HG03097 (cell line): ENCODE measurements around the gene COPS6.

Experiments used
- ATAC-seq: cut with Tn5 transposase; IDR thresholded peaks from one replicate; pipeline ENCODE4 v1.9.1; 2021; ENCODE audit not compliant: unreplicated experiment, low FRiP score

The COPS6 gene

DNA sequence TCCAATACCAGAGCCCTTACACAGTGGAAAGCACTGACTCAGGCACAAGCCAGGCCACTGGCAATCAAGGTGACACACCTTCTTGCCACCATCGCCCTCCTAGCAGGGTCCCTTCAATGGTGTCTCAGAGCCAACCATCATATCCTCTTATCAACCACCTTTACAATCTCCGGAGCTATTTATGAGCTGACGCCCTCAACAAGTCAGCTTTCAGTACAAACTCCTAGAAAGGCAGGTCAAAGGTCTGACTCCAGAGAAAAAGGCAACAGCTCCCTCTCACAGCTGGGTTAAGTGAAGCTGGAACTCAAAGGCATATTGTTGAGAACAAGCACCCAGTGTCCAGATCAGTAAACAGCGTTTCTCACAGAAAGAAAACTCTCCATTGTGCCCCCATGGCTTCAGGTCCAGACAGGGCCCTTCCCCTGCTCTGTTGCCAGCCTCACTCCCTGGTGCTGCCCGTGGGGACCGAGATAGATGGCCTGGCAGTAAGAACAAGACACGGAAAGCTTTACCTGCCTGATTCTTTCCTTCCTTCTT lies 9.7 kb upstream of the COPS6 start:
- ATAC-seq, result no peak

DNA sequence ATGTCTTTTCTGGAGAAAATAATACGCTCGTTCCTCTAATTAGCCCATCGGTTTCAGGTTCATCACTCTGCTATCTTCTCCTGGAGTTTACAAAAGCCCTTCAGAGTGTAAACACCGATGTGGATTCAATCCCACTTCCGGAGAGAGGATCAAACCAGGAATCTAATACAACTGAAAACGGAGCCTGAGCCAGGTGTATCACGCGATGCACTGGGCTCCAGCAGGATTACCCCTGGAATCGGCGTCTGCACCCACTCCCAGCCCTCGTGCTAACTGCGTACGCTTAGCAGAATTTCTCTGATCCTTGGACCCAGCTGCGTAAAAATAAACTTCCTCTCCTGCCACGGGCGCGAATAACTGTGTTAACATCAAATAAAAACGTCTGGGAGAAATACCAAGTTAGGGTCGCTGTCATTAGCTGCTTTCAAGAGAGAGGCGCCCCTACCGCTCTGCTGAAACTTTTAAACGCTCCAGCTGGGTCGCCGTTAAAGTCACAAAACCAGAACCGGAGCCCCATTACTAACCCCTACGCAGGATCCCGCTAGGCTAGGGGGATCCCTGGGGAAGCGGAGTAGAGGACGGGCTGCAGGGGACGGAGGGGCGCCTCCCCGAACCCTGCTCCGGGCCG lies 7.7 kb upstream of the COPS6 start:
- no peak for ATAC-seq

DNA sequence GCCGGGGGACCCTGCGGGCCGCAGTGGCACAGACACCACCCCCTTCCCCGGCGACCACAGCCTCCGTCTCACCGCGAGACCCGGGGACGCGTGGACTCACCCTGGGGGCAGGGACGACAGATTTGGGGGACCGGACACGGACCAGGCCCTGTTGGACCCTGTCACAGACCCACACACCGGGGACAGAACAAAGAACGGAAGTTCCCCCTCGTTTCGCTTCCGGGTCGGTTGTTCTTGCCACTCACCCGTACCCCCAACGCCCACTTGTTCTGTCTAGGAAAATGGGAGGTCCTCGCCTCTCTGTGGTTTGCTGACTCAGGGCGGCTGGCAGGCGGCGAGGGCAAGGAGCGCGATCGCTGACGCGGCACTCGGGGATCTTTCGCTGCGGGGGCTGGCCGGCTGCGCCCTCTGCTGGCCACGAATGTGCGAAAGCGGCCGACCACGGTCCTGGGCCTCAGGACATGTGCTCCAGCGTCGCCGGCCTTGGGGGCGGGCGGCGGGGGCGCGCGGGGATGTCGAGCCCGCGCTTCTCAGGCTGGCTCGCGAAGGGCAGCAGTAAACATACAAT lies 7.2 kb upstream of the COPS6 start, which contains the start of gene ZNF3:
ZNF3 (minus strand) TSS at position 189 of the 568 bp plus-strand sequence. CDS start 4,366 bp downstream, outside the sequence.
- peak; percentile 82 for ATAC-seq

DNA sequence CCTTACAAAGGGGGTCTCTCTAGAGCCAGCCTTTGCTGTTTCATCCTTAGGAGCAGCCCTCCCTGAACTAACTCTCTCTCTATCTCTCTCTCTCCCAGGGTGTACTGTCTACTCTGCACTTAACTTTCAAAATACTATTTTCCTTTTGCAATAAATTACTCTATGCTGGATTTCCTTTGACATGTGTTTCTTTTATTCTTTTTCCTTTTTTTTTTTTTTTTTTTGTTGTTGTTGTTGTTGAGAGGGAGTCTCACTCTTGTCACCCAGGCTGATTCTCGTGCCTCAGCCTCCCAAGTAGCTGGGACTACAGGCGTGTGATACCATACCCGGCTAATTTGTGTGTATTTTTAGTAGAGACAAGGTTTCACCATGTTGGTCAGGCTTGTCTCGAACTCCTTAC lies 5.8 kb upstream of the COPS6 start:
- ATAC-seq, result no peak

DNA sequence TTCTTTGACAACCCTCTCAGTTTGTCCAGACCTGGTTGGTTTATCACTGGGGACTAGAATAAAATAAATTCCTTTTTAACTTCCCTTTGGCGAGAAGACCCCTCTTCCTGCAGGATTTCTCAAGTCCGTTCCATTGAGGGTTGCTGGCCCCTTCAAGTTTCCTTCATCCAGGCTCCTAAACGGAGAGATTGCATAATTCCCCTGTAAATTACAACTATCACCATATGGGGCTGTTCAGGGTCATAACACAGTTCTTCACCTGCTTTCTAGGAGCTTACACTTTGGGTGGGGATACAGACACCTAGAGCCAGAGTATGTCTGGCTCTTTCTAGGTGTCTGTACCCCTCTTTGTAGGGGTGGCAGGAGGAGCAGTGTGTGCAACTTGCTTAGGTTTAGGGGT lies 3.3 kb upstream of the COPS6 start:
- ATAC-seq, result no peak

DNA sequence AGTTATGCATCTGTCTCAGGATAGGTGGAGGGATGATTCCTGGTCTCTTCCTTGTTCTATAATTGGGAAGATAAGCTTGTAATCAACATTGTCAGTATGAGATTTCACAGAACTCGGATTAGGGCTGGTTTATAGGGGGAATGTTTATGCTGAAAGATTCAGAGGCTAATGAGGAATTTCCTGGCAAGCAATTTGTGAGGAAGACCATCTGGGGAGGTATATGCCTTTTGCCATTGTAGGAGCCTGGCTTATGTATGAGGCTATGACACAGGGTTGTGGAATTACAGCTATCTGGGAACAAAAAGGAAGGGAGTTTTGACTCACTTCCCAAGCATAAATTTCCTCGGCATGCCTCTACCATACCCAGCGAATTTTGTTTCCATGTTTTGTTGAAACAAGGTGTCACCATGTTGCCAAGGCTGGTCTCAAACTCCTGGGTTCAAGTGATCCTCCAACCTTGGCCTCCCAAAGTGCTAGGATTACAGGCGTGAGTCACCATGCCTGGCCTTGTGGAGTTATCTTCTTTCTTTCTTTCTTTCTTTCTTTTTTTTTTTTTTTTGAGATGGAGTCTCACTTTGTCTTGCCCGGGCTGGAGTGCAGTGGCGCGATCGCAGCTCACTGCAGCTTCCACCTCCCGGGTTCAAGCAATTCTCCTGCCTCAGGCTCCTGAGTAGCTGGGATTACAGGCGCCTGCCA lies 1.6 kb upstream of the COPS6 start:
- no peak for ATAC-seq

DNA sequence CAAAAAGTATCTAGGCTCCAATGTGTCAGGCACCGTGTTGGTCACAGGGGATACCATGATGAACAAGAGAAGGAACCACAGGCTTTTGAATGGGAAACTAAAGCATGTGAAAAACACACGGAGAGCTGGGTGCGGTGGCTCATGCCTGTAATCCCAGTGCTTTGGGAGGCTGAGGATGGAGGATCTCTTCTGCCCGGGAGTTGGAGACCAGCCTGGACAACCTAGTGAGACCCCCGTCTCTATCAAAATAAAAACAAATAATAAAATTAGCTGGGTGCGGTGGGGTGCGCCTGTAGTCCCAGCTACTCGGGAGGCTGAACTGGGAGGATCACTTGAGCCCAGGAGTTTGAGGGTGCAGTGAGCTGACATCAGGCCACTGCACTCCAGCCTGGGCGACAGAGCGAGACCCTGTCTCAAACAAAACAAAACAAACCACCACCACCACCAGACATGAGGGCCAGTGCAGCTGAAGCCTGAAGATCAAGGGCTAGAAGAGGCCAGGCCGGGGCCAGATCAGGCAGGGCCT lies 611 bp upstream of the COPS6 start:
- ATAC-seq, result no peak

DNA sequence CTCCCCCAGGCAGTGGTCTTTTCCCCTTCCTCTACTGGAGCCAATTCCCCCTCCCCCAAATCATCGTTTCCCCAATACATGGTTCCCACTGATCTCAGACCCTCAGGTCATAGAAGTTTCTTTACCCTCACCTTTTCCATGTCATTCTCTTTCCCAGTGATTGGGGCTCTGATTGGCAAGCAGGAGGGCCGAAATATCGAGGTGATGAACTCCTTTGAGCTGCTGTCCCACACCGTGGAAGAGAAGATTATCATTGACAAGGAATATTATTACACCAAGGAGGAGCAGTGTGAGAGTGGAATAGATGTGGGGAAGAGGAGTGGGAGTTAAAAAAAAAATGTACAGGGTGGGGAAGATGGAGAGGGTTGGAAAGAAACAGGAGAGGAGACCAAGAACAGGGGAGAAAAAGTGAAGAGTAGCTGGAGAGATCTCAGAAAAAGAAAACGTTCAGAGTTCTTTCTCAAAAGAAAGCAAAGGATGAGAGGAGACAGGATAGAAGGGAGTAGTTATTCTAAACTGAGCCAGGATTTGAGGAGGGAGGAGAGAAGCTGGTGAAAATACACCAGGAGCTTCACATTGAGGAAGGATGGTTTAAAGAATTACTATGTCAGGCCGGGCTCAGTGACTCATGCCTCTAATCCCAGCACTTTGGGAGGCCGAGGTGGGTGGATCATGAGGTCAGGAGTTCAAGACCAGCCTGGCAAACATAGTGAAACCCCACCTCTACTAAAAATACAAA lies 858 bp downstream of the COPS6 start:
- ATAC-seq, result no peak

DNA sequence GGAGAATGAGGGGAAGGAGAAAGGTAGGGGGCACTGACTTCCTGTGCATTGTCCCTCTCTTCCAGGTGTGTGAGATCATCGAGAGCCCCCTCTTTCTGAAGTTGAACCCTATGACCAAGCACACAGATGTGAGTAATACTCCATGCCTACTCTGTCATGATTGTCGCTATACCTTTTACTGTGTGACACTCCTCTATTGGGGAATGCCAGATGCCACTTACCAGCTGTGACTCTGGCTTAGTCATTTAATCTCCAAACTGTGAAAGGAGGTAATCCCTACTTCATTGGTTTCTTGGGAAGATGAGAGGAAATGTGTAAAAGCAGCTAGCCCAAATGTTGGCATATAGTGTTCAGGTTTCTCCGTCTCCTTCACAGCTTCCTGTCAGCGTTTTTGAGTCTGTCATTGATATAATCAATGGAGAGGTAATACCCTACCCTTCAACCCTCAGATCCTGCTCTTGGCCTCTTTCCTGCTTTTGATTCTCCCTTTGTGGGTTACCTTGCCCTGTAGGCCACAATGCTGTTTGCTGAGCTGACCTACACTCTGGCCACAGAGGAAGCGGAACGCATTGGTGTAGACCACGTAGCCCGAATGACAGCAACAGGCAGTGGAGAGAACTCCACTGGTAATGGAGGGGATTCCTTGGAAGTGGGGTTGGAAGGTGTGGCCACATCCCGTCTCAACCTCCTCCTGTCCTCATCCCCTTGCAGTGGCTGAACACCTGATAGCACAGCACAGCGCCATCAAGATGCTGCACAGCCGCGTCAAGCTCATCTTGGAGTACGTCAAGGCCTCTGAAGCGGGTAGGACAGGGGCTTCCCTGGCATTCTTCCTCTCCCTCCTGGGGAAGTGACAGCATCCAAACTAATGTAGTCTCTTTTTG lies 2.0 kb downstream of the COPS6 start:
- no peak for ATAC-seq

DNA sequence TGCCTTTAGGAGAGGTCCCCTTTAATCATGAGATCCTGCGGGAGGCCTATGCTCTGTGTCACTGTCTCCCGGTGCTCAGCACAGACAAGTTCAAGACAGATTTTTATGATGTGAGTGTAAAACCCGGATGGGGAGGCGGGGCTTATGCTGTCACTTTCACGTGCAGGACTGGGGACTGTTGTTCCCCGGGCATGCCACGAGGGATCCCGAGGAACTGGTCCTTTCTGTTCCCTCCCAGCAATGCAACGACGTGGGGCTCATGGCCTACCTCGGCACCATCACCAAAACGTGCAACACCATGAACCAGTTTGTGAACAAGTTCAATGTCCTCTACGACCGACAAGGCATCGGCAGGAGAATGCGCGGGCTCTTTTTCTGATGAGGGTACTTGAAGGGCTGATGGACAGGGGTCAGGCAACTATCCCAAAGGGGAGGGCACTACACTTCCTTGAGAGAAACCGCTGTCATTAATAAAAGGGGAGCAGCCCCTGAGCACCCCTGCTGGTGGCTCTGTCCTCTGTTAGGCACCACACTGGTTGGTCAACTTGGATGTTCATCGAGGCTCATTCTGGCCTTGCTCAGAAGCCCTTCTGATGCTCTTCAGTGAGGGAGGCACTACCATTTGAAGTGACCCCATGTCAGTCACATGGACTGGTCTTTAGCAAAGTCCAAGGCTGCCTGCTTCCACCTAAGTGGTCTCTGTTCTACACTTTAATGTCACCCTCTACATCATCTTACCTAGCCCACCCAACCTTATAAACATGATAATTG lies 2.8 kb downstream of the COPS6 start:
- no peak for ATAC-seq

DNA sequence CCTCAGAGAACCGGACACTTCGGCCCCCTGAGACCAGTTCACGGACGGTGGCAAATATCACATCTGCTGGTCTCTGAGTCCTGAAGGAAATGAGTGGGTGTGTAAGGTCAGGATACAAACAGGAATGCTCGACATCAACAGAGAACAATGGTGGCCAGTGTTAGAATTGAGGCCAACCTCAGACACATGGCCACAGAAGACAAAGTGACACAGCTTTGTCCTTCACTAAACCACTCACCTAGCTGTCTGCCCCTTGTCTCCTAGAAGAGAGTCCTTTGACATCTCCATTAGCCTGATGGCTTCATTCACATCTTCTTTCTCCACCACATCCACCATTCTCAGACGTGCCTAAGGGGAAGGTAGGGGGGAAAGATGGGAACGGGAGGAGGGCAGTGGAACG lies 4.3 kb downstream of the COPS6 start:
- ATAC-seq, result no peak

DNA sequence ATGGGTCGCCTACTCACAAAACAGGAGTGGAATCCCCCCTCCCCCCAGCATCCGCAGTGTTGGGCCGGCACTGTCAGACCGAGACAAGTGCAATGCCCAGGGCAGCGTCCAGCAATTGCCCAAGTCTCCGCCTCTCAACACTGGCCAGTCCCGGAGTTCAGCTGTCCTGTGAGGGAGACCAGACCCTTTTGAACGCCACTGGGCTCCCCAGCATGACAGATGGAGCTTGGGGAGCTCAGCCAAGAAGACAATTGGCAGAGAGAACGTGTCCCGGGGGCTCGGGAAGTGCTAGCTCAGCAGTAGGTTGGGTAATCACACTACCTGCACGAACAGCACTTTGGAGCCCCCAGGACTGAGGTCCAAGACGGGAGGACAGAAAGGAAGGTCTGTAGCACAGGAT lies 4.7 kb downstream of the COPS6 start:
- no peak for ATAC-seq

DNA sequence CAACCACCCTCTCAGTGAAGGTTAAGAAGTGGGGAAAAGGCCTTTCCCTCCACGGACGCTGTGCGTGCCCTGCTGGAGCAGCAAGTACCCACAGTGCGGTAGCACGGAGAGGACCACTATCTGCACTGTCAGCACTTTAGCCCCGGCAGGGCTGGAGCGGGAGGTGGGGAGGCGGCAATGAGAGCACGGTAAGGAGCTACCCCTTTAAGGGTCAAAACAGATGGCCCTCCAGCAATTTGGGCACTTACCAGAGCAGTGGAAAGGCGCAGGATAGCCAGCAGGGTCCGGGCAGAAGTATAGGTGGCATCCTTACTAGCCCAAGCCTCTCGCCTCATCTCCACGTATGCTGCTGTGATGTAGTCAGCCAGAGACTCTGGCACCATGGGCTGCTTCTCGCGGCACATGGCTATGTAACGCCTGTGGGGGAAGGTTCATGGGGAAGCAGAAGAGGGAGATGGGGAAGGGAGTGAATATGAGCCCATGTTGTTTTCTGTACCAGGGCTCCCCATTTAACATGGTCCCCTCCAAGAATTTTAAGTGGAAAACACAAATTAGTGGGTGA lies 5.2 kb downstream of the COPS6 start:
- ATAC-seq, result no peak

DNA sequence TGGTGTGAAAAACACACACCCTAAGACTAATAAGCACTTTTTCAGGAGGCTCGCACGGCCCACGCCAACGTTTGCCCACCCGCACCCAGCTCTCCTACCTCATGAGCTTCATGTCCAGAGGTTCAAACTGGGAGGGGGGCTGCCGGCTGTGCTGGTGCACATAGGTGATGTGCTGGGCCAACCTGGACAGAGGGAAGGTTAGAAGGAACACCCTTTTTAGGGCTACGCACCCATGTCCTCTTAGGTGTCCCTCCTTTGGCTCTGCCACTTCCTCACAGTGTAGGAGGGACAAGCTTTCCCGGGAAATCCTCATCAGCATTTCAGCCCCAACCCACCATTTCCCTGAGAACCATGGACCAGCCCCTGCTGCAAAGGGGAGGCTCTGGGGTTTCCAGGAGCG lies 6.5 kb downstream of the COPS6 start:
- ATAC-seq, result no peak

DNA sequence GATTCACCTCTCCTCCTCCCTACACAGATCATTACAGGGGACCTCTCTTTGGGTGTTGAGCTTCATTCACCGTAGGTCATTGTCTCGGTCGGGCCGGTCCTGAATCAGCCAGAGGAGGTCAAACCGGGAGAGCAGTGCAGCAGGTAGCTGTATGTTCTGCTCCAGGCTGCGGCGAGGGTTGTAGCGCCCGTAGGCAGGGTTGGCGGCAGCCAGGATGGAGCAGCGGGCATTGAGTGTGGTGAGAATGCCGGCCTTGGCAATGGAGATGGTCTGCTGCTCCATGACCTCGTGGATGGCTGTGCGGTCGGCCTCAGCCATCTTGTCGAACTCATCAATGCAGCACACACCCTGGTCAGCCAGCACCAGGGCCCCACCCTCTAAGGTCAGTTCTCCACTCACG lies 6.9 kb downstream of the COPS6 start:
- no peak for ATAC-seq

DNA sequence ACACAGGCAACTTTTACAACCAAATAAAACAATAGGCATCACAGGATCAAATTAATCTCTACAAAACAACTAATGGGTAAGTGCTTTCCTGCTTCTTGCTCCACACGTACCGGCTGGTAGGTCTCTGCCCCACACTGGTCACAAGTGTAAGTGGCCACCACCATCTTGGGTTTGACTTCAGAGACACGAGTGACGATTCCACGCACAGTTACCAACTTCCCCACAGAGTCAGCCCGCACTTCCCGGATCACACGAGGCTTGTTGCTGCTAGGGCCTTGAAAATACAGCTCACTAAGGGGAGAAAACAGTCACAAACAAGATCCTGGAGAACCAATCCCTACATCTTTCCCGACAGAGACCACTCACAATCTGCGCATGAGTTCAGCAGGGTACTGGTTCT lies 10.1 kb downstream of the COPS6 start:
- ATAC-seq, result no peak

DNA sequence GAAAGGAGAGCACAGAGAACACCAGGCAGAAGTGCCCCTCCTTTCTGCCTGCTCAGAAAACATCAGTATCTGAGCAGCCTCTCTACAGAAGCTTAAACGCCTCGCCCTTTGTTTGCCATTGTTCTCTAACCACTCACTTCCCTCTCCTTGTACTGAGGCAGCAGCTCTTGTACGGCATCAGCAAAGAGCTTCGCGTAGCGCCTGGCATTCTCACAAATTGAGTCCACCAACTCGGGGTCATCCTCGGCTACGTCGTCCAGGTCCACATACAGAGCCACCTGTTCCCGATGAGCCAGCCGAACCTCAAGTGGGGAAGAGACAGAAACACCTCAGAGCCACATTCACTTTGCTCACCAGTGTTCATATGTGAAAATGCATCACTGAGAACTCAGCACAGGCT lies 10.7 kb downstream of the COPS6 start:
- no peak for ATAC-seq

DNA sequence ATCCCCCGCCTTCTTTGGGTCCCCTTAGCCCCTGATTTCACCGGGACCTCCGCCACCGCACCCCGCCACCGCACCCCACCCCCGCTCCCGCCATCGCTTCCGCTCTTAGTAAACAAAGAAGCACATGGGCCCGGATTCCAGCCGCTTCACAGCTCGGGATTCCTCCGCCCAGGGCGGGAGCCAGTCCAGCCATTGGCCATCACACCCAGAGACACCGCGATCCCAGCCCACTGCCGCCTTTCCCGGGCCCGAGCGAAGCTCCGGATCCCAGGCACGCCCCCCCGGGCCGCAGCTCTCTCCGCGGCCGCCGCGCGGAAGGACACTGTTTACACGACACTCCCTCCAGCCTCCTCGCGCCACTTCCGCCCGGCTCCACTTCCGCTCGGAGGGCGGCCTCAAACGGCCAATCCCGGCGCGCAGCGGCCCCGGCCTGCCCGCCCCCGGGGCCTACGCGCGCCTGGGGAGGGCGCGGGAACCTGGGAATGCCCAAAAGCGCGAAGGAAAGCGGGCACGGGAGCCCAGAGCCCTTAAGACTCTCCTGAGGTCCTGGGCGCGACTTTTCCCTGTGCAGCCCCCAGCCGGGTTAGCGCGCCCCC lies 11.7 kb downstream of the COPS6 start:
- ATAC-seq, result peak; percentile 55
